ENCODE data around the gene PRDM2.

Gene PRDM2

DNA sequence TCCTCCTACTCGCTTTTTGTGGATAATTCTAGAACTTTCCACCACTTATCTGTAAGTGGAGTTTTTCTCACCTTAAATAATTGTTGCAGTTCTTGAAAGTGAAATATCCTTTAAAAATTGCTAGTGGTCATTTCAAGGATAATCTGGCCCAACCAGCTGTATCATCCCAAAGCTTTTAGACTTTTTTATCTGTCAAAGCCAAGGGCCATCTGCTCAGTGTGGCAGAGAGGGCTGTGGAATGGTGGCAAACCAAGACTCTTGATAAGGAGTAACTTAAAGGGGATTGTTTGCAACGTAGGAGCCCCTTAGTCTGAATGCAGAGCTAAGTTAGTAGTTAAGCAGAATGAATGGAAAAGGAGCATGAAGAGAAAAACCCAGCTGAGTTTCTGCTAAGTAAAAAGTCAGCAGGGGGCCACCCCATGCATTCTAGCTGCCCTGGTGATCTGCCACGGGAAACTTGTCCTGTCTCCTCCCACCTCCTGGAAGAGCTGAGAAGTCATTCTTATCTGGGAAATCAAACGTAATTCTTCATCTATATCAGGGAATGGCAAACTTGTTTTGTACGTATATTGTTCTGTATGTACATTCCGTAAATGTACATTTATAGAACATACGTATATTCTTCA is 169.3 kb downstream of the PRDM2 start:
- no peak for DNase-seq

- no peak for DNase-seq
Observed at GRCh38 chr1:13871413-13871812, 171.4 kb downstream of the PRDM2 start.

DNA sequence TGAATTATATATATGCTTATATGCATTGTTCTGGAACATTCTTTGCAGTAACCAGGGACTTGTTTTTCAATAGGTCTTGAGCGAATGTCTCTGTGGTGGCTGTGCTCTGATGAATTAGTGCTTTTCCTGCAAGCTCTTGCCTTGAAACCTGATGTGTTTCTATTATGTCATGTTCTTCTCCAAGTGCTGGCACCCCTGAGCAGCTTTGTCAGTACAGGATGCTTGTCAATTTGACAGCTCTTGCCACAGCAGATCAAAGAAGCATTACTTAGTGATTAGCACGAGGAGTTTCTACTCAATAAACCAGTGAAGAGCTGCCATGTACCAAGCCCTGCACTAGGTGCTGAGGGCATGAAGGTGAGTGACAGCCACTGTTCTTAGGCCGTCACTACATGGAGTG is 171.9 kb downstream of the PRDM2 start:
- DNase-seq, result no peak

DNA sequence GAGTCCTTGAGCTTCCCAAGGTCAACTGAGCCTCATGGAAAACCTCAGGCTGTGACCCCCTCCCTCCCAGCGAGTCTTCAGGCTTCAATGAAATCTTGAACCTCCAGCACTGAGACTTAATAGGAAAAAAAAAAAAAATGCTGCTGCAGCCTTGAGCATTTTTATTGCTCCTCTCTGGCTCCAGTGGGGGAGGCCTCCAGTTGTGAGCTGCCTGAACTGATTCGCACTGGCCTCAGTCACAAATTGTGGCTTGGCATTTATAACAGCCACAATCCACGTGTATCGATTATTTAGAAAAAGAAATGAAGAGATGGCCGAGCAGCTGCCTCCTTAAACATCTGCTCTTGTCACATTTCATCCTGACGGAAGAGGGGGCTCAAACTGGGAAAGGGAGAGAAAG is 173.0 kb downstream of the PRDM2 start:
- DNase-seq, result no peak

Data from stimulated activated CD4-positive, alpha-beta T cell treated with anti-CD3 and anti-CD28 coated beads, Interleukin-4, amount 100 ng/mL, for 4 hours (primary cell).